ENCODE results near the gene YJU2.

GRCh38 chr19:4291184-4291732, 44.4 kb downstream of the YJU2 start:
- TF ChIP-seq EP300 (IDR thresholded peaks at IDR 0.05; ENCODE audit: borderline replicate concordance in 1 of 2, low read depth in 1 of 2, low read length in 1 of 2) (no peak), MXI1 (IDR thresholded peaks at IDR 0.05; ENCODE audit: low read depth, low read length) (no peak), TAF1 (IDR thresholded peaks at IDR 0.05; ENCODE audit: borderline replicate concordance, low read depth, low read length) (no peak)
- TF ChIP-seq, protein P1, sequence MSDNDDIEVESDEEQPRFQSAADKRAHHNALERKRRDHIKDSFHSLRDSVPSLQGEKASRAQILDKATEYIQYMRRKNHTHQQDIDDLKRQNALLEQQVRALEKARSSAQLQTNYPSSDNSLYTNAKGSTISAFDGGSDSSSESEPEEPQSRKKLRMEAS (IDR thresholded peaks at IDR 0.05; ENCODE audit: low read depth), result no peak

All from SK-N-SH (cell line).